ENCODE measurements around the gene ATP11A.

ATP11A gene

DNA sequence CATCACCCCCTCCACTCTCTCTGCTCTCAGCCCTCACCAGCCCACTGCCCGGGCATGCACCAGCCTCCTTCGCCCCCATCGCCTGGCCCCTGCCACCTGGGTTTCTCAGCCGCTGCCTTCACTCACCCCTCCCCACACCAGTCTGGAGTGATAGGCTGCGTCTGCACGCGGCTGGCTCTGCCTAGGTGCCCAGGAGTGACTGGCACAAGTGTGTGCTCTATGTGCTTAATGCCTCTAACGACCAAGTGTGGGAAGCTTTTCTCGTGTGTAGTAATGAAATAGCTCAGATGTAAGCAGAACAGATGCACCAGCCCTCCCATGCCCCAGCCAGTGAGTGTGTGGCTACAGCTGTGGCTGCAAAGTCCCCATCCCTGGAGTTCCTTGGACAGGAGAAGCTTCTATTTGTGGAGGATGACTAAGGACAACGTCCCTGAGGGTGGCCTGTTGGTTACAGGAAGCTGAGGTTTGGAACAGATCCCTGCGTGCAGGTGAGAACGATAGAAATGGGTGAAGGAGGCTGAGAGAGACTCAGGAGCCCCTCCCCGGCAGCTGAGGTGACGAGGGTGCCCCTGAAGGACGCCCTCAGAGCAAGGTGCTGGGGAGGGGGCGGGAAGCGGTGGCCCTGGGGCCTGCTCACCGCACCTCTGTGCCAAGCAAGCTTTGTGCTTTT lies 35.6 kb downstream of the ATP11A start:
- no peak for DNase-seq (ENCODE audit: low spot score)

DNA sequence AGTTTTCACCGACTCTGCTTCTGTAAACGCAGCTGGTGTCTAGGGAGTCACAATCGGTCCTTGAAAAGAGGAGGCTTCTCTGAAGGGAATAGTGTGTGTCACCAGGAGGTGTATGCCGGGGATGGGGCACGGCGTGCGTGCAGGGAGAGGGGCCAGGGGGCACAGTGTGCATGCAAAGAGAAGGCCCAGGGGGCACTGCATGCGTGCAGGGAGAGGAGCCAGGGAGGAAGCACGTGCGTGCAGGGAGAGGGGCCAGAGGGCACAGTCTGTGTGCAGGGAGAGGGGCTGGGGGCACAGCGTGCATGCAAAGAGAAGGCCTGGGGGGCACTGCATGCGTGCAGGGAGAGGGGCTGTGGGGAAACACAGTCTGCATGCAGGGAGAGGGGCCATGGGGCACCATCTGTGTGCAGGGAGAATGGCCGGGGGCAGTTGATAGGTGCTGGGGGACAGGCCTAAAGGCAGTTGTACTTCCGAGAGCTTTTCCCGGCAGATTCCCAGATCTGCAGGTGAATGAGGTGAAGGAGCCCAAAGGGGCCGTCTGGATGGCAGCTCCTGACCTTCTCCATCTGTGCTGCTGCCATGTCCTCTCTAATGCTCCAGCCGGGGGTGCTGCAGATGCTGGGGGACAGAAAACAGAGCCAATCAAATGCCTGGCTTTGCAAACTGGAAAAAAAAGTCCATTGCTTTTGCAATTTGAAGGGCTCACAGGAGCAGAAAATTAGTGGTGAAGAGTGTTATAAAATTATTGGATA lies 36.4 kb downstream of the ATP11A start:
- DNase-seq (ENCODE audit: low spot score), result no peak

DNA sequence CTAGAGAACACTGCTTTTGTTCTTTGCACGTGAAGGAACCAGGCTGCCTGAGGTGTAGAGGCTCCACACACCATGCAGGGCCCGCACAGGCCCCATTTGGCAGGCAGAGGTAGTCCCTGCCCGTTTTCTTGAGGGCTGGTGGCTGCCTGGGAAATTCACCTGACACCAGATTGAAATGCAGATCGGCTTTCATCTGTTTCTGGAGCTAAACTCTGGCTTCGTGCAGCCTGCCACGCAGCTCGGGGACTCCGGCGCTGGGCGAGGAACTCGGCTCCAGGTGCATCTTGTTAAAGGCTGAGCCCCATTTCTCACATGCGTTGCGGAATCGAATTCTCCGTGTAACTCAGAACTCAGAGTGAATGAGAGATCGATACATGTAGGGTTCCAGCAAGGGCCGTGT lies 37.7 kb downstream of the ATP11A start:
- no peak for DNase-seq (ENCODE audit: low spot score)

DNA sequence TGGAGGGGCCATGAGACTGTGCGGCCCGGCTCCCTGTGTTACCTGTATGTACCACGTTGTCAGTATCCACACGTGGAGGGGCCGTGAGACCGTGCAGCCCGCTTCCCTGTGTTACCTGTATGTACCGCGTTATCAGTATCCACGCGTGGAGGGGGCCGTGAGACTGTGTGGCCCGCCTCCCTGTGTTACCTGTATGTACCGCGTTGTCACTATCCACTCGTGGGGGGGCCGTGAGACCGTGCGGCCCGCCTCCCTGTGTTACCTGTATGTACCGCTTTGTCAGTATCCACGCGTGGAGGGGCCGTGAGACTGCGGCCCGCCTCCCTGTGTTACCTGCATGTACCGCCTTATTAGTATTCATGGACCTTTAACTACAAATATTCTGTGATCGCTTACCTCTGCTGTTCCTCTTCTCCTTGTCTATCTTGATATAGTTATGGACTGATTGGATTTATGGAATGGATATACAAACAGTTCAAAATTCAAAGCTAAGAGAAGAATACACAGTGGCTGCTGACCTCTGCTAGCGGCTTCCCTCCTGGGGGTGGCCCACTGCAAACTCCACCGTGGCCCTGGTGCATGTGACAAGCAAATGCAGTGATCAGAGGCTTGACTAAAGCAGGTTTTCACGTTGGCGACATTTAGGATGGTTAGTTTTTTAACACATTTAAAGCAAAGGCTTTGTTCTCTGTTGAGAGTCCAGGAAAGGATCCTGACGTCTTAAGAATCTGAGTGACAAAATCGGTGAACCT lies 38.7 kb downstream of the ATP11A start:
- DNase-seq (ENCODE audit: low spot score), result no peak

DNA sequence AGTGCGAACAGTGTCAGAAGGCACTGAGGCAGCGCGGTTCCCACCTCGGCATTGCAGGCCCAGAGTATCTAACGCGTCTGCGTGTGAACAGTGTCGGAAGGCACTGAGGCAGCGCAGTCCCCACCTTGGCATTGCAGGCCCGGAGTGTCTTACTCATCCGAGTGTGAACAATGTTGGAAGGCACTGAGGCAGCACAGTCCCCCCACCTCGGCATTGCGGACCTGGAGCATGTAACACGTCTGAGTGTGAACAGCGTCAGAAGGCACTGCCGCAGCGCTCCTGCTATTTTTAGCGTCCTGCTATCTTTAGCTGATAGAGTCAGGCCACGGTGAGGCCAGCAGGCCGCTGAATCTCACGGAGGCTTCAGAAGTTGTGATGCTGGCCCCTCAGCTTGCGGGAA lies 39.6 kb downstream of the ATP11A start:
- DNase-seq (ENCODE audit: low spot score), result no peak

DNA sequence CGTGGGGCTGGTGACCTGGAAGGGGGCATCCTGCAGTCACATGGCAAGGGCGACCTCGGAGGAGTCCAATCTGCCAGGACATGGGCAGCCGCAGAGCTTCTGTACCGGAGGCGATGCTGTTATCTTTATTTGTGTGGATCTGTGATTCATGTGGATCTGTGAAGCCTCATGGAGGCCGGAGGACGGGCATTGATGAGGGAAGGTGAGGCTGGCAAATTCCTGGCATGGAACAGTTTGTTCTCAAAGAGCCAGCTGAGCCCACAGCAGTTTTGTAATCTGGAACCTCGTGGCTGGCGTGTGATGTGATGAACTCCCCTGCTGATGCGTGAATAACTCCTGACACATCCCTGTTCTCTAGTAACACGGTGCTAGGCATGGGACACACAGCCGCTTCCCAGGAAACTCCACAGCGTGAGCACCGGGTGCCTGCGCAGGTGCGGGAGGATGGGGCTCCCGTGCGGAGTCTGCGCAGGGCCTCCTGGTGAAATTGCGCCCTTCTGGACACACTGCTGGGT lies 40.4 kb downstream of the ATP11A start:
- no peak for DNase-seq (ENCODE audit: low spot score)

DNA sequence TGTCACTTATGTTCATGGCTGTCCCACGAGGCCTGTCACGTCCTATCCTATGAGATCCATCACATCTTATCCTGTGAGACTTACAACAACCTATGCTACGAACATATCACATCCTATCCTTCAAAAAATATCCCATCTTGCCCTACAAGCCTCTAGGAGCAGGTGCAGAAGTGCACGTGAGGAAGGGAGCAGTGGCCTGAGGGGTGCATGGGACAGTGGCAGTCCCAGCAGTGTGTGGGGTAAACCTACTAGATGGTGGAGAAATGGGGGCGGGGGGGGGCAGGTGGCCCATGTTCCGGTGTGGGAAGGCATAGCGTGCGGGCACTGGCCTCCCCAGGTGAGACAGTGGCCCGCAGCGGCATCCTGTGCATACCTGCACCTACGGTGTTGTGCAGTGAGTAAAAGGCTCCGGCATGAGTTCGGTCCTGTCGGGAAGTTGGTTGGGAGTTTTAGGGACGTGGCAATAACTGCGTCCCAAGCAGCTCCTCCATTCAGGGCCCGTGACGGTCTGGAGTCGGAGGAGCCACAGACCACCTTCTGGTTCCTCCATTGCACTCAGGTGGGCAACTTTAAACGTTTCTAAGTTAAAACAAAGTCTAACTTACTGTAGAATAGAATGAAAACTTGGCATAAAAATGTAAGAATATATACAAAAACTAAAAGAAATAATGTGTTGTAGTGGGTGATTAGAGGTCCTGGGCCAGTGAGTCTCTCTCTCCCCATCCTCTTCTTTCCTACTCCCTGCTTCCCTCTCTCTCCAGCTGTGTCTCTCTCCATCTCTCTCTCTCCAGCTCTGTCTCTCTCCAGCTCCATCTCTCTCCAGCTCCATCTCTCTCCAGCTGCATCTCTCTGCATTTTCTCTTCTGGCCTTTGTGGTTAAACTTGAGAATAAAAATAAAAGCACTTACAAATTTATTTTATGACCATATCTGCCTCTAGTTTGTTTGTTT lies 42.1 kb downstream of the ATP11A start:
- no peak for DNase-seq (ENCODE audit: low spot score)

DNA sequence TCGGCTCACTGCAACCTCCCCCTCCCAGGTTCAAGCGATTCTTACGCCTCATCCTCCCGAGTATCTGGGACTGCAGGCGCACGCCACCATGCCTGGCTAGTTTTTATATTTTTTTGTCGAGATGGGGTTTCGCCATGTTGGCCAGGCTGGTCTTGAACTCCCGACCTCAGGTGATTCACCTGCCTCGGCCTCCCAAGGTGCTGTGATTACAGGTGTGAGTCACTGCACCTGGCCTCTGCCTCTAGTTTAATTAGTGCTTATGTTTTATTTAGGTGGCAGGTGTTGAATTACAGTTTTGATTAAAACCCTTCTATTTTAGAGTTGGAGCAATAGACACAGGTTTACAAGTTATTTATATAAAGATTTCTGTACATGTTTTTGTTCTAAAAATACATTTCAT lies 42.8 kb downstream of the ATP11A start:
- no peak for DNase-seq (ENCODE audit: low spot score)

DNA sequence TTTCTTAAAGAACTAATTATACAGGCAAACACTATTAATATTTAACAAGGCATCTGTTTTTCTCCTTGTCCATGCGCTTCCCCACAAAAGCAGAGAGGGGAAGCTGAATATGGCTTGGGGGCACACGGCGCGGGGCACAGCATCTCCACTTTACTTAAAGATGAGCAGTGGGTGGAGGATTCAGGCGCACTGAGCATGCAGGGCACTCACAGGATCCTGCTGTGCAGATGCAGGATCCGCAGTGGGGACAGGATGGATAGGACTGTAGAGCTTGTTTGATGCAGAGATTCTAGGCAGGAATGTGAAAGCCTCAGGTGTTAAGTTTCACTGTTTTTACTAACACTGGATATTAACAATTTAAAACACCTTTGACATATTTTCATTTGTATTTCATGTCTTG lies 43.3 kb downstream of the ATP11A start:
- DNase-seq (ENCODE audit: low spot score), result no peak

DNA sequence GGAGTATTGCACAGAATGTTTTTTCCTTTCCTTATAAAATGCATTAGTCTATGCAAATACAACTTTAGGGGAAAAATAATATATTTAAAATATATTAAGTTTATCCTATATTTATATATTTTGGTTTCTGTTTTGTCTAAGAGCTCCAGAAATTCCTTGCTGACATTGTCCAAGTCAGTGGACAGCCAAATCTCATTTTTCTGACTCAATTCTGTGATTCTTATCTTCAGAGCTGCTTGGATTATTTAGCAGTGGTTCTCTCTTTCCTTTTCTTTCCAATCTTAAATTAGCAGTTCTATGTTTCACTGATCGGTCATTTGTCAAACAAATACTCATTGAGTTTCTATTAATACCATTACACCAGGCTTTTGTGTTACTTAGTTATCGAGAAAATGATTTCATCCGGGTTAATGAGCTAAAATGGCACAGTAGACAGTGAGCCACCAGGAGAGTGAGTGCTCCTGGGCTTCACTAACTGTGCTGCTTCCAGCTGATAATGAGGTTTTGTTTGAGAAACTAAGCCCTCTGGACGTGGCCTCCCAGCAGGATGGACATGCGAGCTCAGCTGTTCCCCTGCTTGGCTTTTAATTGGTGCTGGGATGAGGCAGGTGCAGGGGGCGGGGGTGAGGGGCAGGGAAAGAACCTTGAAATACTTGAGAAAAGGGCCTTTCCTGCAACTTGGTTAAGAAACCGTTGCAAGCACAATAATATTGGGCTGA lies 44.0 kb downstream of the ATP11A start:
- no peak for DNase-seq (ENCODE audit: low spot score)

DNA sequence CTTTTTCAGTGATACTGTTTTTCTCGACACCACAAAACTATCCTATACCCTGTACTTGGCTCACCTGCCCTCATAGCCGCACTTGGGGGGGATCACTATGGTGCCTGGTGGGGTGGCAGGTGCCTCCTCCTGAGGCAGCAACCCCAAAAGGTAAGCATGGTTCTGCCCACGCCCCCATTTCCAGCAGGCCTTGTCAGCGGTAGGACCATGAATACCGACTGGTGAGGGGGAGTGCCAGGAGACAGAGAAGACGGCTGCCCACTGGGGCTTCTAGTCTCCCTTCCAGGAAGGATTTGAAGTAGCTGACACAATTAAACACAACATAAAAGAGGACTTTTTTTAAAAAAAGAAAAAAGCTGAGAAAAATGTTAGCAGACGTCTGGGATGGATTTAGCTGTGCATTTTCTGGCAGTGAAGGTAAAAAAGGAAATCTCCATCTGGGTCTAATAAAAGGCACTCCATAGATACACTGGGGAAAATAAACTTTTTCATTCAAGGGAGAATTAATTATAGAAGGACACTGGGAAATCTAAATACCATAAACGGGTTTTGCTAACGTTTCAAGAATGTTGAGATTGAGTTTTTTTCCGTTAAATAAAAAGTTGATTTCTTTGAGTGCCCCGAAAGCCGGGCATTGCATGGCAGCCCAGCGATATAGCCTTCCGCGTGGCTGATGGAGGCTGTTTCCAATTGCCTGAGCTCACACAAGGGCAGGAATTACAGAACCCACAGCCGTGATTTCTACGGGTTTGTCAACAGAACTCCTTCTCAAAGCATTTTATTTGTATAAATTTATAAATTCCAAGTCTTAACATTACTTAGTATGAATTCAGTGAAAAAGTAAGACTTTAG lies 45.1 kb downstream of the ATP11A start:
- DNase-seq (ENCODE audit: low spot score), result no peak

DNA sequence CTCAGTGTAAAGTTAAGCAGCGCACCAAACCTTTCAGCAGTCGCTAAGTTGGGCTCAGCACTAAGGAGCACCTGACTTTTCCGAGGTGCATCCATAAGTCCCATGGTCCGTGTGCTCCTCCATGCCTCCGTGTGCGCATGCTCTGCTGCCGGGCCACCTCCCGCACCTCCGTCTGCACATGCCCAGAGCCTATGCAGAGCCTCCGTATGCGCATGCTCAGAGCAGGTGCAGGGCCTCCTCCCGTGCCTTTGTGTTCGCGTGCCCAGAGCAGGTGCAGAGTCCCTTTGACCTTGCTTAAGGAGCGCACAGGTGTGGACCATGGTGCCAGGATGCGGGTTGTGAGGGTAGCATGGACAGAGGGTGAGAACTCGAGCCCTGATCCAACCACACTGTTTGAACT lies 46.0 kb downstream of the ATP11A start:
- DNase-seq (ENCODE audit: low spot score), result no peak

DNA sequence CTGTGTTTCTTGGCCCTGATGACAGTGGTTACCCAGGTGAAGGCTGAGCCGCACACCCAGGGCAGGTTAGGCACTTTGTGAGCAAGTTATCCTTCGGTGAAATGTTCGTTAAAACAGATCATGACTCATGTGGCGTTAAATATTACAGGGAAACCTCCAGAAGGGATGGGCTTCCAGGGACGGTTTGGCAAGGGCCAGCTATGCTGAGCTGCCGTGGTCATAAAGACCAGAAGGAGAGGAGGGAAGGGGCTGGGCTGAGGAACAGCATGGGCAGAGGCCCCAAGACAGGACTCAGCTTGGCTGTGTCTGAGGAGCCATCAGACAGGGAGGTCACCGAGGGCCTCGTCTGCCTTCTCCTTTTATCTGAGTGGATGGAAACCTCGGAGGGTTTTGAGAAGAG lies 47.5 kb downstream of the ATP11A start:
- DNase-seq (ENCODE audit: low spot score), result no peak

DNA sequence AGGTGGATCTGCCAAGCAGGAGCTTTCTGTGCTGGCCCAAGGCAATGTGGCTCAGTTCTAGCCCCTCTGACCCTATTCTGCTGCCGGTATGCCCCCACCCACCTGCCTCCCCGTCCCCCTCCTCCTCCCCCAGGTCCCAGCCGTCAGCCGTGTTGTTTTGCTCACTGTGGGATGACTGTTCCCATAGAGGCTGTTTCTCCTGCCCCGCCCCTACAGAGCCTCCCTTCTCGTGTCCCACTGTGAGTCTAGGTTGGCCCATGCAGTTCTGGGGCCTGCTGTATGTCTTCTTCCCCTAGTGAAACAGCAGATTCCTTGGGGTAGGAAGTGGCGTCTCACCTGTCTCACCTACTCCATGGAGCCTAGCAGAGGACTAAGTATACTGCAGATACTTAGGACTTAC lies 48.8 kb downstream of the ATP11A start:
- no peak for DNase-seq (ENCODE audit: low spot score)

DNA sequence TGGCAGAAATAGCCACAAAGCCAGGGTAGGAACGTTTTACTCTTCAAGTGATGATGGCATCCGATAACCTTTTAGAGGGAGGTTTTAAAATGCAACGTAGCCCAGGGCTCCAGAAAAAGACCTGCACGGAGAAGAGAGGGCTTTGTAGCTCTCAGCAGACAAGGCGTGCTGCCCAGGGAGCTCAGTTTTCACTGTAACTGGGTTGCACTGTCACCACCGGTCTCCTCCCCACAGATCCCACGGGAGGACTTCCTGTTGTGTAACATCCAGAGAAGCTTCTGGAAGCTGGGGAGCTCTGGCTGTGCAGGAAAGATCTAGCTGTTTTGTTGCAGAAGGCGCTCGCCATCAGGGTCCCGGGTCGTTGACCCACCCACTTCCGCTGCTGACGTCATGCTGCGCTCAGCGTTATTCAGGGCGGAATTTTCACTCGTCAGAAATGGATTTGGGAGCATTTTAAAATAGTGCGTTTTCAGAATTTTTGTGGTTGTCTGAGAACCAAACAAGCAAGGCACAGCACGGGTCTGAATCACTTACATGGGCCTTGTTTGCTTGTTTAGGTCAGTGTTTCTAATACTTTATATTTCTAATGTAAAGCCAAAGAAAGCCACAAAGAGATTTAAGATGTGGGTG lies 50.8 kb downstream of the ATP11A start:
- DNase-seq (ENCODE audit: low spot score), result peak; percentile 72

DNA sequence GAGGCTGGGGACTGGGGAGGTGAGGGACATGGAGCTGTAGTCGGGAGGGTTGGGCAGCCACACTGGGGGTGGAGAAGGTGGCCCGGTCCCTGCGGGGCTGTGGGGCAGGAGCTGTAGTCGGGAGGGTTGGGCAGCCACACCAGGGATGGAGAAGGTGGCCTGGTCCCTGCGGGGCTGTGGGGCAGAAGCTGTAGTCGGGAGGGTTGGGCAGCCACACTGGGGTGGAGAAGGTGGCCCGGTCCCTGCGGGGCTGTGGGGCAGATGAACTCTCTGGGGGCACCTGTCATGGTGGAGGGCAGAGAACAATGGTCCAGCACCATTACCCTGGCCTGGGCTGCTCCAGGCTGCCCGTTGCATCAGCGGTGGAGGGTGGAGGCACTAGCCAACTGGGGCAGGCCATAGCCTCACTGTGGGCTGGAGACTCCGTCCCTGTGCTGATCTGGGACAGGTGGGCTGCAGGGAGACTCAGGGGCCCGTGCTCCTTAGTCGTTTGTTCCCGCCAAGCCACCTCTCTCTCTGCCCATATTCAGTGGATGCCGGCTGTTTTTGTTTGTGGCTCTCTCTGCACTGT lies 51.4 kb downstream of the ATP11A start:
- DNase-seq (ENCODE audit: low spot score), result no peak

DNA sequence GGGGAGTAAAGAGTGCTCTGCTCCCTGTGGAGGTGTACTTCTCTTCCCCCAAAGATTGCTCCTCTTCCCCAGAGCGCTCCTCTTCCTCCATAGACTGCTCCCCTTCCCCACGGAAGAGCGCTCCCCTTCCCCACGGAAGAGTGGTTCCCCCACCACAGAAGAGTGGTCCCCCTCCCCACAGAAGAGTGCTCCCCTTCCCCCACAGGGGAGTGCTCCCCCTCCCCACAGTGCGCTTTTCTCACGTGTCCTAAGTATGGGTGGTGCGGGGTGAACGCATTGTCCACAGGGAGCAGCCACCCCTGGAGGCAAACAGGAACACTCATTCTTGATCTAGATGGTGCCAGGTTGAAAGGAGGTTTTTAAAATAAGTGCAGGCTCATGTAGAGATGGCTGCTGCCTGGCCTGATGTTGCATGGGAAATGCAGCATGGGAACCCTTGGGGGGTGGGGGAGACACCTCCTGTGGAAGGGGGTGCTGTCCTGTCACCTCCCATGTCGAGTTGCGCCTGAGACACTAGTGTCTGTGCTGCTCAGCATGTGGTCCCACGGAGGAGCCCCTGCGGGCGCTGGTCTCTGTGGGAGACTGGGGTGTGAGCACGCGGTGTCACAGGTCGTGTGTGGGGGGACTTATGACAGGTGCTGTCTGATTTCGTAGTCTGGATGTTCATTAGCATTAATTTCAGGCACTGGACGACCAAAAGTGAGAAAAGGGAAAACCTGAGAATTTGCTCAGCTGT lies 52.2 kb downstream of the ATP11A start:
- no peak for DNase-seq (ENCODE audit: low spot score)

DNA sequence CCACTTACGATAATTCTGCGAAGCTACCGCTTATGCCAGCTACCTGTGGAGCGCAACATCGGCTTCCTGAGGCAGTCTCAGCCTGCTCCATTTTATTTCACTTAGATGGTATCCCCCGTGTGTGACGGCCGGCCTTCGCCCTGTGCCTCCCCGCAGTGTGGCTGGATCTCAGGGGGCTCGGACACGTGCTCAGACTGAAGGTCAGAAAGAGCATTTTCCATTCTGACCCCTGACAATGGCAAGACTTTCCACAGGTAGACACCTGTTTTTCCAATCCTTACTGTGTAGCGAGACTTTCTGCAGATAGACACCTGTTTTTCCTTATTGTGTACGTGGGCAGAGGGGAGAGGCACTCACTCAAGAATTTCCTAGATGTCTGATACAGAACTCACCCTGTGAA lies 52.7 kb downstream of the ATP11A start:
- DNase-seq (ENCODE audit: low spot score), result no peak

All from kidney capillary endothelial cell (primary cell).